ENCODE measurements around the gene NCAM1.

GRCh38 chr11:112975493-112975892 is 14.3 kb downstream of the NCAM1 start:
- TF ChIP-seq, protein P1, sequence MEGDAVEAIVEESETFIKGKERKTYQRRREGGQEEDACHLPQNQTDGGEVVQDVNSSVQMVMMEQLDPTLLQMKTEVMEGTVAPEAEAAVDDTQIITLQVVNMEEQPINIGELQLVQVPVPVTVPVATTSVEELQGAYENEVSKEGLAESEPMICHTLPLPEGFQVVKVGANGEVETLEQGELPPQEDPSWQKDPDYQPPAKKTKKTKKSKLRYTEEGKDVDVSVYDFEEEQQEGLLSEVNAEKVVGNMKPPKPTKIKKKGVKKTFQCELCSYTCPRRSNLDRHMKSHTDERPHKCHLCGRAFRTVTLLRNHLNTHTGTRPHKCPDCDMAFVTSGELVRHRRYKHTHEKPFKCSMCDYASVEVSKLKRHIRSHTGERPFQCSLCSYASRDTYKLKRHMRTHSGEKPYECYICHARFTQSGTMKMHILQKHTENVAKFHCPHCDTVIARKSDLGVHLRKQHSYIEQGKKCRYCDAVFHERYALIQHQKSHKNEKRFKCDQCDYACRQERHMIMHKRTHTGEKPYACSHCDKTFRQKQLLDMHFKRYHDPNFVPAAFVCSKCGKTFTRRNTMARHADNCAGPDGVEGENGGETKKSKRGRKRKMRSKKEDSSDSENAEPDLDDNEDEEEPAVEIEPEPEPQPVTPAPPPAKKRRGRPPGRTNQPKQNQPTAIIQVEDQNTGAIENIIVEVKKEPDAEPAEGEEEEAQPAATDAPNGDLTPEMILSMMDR (conservative IDR thresholded peaks at IDR 0.05) = no peak
- no peak for TF ChIP-seq ZFX (IDR thresholded peaks at IDR 0.05)
